ENCODE results near the gene LDHA.

GRCh38 chr11:18371279-18371678, 23.1 kb upstream of the LDHA start:
- no peak for TF ChIP-seq ZNF281 (CRISPR knock-in tag; IDR thresholded peaks at IDR 0.05; ENCODE audit: borderline replicate concordance)
- no peak for TF ChIP-seq ZNF660 (CRISPR knock-in tag; IDR thresholded peaks at IDR 0.05; ENCODE audit: borderline replicate concordance, low read depth)
- TF ChIP-seq ZFP37 (CRISPR knock-in tag; IDR thresholded peaks at IDR 0.05; ENCODE audit: borderline replicate concordance), result no peak
- TF ChIP-seq EZH2 (conservative IDR thresholded peaks at IDR 0.05; ENCODE audit: low read depth, low read length), result no peak
- no peak for TF ChIP-seq JARID2 (CRISPR knock-in tag; IDR thresholded peaks at IDR 0.05; ENCODE audit: insufficient replicate concordance)
- no peak for TF ChIP-seq TAF1 (CRISPR knock-in tag; IDR thresholded peaks at IDR 0.05)
- no peak for TF ChIP-seq ELF4 (CRISPR knock-in tag; IDR thresholded peaks at IDR 0.05; ENCODE audit: borderline replicate concordance)
